K562 (cell line): ENCODE data around the gene RGS17. TPM values are rescaled to one million over a fixed set of nuclear protein-coding genes. Genes with fewer than 3 reads are reported as not detected.

Source experiments
- CLOCK ChIP-seq: fragments of 250-450 bp; sonication (Bioruptor Pico); IDR thresholded peaks from 2 replicates; pipeline ENCODE4 v1.4.0; 2020; ENCODE audit warnings: mild to moderate bottlenecking, moderate library complexity, borderline replicate concordance
- ETV5 ChIP-seq: sonication (generic); formaldehyde crosslinking; IDR thresholded peaks from 2 replicates; pipeline ENCODE4 v1.4.0; 2020; ENCODE audit warnings: low read depth, mild to moderate bottlenecking, missing genetic modification reagents
- FIP1L1 ChIP-seq: fragments of 200-400 bp; formaldehyde crosslinking; IDR thresholded peaks from 2 replicates; pipeline ENCODE4 v1.6.1; 2018; ENCODE audit warnings: mild to moderate bottlenecking, low read depth, low read length; ENCODE audit not compliant: poor library complexity, severe bottlenecking
- SMAD3 ChIP-seq: fragments of 450-650 bp; formaldehyde crosslinking; conservative IDR thresholded peaks from 2 replicates; pipeline ENCODE4 v1.4.0; 2020; ENCODE audit warnings: mild to moderate bottlenecking
- SP1 ChIP-seq: sonication (generic); formaldehyde crosslinking; IDR thresholded peaks from 2 replicates; pipeline ENCODE4 v1.8.1; 2022; ENCODE audit warnings: mild to moderate bottlenecking, missing genetic modification reagents
- ZFP36 ChIP-seq: fragments of 150-350 bp; IDR thresholded peaks from 2 replicates; pipeline ENCODE4 v1.6.1; 2018; ENCODE audit warnings: low read length, low read depth; ENCODE audit not compliant: partially characterized antibody
- ZFPM2 ChIP-seq: fragments of 250-450 bp; sonication (Bioruptor Pico); IDR thresholded peaks from 2 replicates; pipeline ENCODE4 v1.5.1; 2022; ENCODE audit warnings: mild to moderate bottlenecking
- ZNF77 ChIP-seq: fragments of 250-450 bp; sonication (Bioruptor Pico); IDR thresholded peaks from 2 replicates; pipeline ENCODE4 v1.5.0; 2020
- polyA plus RNA-seq, 8 experiments: library from polyadenylated mRNA; depleted of rRNA in 4 of 8; stranded (reverse) in 5 of 8; unstranded in 3 of 8; fragments of >200 nt; fragmentation: Nextera tagmentation in 2 of 8; fragmentation: Illumina TruSeq in 1 of 8; extraction: Ambion mirVana in 2 of 8; extraction: Trizol in 1 of 8; gene quantifications; 2 replicates each; pipeline versions ENCODE4 v1.2.1 to v1.2.3, GENCODE V29; 2011 to 2014; ENCODE audit warnings: inconsistent platforms in 1 of 8, missing spikeins in 1 of 8
- total RNA-seq, 7 experiments: library from RNA; depleted of rRNA in 6 of 7; stranded (reverse); fragments of >200 nt in 6 of 7; fragmentation: Illumina TruSeq in 2 of 7; extraction: Trizol in 2 of 7; gene quantifications; 2 replicates each; pipeline versions ENCODE4 v1.2.1 to v1.2.3, GENCODE V29; 2011 to 2021; ENCODE audit warnings: low replicate concordance in 1 of 7
- TF ChIP-seq, protein P1 (sequence below): sonication (generic); formaldehyde crosslinking; IDR thresholded peaks from 2 replicates; pipeline ENCODE4 v1.8.0; 2022; ENCODE audit warnings: mild to moderate bottlenecking, missing genetic modification reagents
- TF ChIP-seq, protein P2 (sequence below): sonication (generic); formaldehyde crosslinking; IDR thresholded peaks from 2 replicates; pipeline ENCODE4 v1.8.1; 2023; ENCODE audit warnings: mild to moderate bottlenecking, missing genetic modification reagents
- TF ChIP-seq, protein P3 (sequence below): fragments of 250-450 bp; sonication (Bioruptor Pico); IDR thresholded peaks from 2 replicates; pipeline ENCODE4 v1.4.0; 2020
- TF ChIP-seq, protein P4 (sequence below): sonication (generic); formaldehyde crosslinking; IDR thresholded peaks from 2 replicates; pipeline ENCODE4 v1.8.1; 2023; ENCODE audit warnings: mild to moderate bottlenecking, missing genetic modification reagents, moderate library complexity

Gene RGS17
- total and polyA plus RNA-seq, 9 of the 15 experiments (the other 6 are each of a cell fraction or from before 2014, with no cell fraction given): 0.01 to 0.14 (median 0.08) TPM; not detected in 6

DNA sequence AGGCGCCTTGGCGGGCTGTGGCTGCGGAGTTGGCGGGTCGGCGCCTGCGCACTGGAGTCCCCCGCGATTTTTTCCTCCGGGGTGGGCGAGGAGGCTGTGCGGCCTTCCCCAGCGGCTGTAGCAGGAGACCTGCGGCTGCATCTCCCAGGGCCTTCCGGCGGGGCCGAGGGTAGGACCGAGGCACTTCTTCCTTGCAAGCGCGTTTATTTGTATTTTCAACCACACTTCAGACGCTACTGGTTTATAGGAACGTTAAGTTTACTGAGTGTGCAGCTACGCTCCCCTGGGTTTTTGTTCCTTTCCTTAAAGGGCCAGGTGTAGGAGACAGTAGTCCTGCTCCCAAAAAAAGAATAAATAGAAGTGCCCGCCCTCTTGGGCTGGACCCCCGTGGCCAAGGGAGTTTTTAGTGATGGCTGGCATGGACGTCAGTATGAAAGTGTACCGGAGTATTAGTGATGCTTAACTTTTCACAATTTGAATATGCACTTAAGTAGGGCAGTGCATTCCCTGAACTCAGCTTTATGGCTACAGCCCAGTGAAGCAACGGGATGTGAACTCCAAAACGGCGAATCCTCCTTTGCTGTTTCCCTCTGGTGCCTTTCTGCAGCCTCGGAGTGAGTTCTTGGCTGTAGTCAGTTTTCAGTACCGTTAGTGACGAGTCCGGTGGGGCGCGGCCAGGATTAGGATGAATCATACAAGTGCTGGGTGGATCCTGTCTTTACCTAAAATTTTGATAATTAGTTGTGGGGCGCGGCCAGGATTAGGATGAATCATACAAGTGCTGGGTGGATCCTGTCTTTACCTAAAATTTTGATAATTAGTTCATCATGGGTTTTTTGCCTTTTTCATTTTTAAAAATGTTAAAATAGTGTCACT is 147.2 kb downstream of the RGS17 start (continued):
- TF ChIP-seq ZNF77 (CRISPR knock-in tag): no peak
- no peak for TF ChIP-seq CLOCK (CRISPR knock-in tag)
- TF ChIP-seq ZFPM2 (CRISPR knock-in tag): no peak
- no peak; the same call in none of the 2 replicates for TF ChIP-seq ETV5 (CRISPR knock-in tag)
- no peak for TF ChIP-seq ZFP36
- TF ChIP-seq, protein P1, sequence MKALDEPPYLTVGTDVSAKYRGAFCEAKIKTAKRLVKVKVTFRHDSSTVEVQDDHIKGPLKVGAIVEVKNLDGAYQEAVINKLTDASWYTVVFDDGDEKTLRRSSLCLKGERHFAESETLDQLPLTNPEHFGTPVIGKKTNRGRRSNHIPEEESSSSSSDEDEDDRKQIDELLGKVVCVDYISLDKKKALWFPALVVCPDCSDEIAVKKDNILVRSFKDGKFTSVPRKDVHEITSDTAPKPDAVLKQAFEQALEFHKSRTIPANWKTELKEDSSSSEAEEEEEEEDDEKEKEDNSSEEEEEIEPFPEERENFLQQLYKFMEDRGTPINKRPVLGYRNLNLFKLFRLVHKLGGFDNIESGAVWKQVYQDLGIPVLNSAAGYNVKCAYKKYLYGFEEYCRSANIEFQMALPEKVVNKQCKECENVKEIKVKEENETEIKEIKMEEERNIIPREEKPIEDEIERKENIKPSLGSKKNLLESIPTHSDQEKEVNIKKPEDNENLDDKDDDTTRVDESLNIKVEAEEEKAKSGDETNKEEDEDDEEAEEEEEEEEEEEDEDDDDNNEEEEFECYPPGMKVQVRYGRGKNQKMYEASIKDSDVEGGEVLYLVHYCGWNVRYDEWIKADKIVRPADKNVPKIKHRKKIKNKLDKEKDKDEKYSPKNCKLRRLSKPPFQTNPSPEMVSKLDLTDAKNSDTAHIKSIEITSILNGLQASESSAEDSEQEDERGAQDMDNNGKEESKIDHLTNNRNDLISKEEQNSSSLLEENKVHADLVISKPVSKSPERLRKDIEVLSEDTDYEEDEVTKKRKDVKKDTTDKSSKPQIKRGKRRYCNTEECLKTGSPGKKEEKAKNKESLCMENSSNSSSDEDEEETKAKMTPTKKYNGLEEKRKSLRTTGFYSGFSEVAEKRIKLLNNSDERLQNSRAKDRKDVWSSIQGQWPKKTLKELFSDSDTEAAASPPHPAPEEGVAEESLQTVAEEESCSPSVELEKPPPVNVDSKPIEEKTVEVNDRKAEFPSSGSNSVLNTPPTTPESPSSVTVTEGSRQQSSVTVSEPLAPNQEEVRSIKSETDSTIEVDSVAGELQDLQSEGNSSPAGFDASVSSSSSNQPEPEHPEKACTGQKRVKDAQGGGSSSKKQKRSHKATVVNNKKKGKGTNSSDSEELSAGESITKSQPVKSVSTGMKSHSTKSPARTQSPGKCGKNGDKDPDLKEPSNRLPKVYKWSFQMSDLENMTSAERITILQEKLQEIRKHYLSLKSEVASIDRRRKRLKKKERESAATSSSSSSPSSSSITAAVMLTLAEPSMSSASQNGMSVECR (CRISPR knock-in tag): no peak
- no peak for TF ChIP-seq FIP1L1
- no peak for TF ChIP-seq SP1 (CRISPR knock-in tag)
- TF ChIP-seq, protein P2, sequence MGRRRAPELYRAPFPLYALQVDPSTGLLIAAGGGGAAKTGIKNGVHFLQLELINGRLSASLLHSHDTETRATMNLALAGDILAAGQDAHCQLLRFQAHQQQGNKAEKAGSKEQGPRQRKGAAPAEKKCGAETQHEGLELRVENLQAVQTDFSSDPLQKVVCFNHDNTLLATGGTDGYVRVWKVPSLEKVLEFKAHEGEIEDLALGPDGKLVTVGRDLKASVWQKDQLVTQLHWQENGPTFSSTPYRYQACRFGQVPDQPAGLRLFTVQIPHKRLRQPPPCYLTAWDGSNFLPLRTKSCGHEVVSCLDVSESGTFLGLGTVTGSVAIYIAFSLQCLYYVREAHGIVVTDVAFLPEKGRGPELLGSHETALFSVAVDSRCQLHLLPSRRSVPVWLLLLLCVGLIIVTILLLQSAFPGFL (CRISPR knock-in tag): 0 out of 2 replicates have a peak, but pooled peaks have one; percentile 31
- TF ChIP-seq, protein P3, sequence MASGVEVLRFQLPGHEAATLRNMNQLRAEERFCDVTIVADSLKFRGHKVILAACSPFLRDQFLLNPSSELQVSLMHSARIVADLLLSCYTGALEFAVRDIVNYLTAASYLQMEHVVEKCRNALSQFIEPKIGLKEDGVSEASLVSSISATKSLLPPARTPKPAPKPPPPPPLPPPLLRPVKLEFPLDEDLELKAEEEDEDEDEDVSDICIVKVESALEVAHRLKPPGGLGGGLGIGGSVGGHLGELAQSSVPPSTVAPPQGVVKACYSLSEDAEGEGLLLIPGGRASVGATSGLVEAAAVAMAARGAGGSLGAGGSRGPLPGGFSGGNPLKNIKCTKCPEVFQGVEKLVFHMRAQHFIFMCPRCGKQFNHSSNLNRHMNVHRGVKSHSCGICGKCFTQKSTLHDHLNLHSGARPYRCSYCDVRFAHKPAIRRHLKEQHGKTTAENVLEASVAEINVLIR (CRISPR knock-in tag): no peak
- no peak for TF ChIP-seq SMAD3 (CRISPR knock-in tag)
- TF ChIP-seq, protein P4, sequence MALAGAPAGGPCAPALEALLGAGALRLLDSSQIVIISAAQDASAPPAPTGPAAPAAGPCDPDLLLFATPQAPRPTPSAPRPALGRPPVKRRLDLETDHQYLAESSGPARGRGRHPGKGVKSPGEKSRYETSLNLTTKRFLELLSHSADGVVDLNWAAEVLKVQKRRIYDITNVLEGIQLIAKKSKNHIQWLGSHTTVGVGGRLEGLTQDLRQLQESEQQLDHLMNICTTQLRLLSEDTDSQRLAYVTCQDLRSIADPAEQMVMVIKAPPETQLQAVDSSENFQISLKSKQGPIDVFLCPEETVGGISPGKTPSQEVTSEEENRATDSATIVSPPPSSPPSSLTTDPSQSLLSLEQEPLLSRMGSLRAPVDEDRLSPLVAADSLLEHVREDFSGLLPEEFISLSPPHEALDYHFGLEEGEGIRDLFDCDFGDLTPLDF (CRISPR knock-in tag): no peak
